A549 treated with GW870086 at 1 μM for 4 hours (cell line): ENCODE data around the gene ADAMTS9. TPM values are rescaled to one million over a fixed set of nuclear protein-coding genes. Genes with fewer than 3 reads are reported as not detected.

Experiments used
- total RNA-seq: library from RNA; stranded (reverse); fragments of 200-300 nt; extraction: Qiagen RNA extraction; gene quantifications from 5 replicates; pipeline ENCODE4 v1.2.3, GENCODE V29; 2022; ENCODE audit warnings: low read depth

Gene ADAMTS9
- total RNA-seq = 0.42 to 0.87 TPM (median 0.53 TPM) in 5 replicates

GRCh38 chr3:64687781-64688604 is at the start of gene ADAMTS9:
Gene ADAMTS9 (minus strand): TSS chr3:64688000. CDS start chr3:64687657, 343 bp downstream.

